HG03025 (cell line): ENCODE data around the gene CIAPIN1.
"Not testable (repeated sequence)": the region's sequence is repeated elsewhere in the genome, so short reads cannot be mapped to it uniquely, and the experiment has no call there.

Experiments
- ATAC-seq: cut with Tn5 transposase; IDR thresholded peaks from one replicate; pipeline ENCODE4 v1.9.1; 2021; ENCODE audit warnings: mild to moderate bottlenecking, moderate library complexity; ENCODE audit not compliant: unreplicated experiment, low FRiP score

CIAPIN1 gene

GRCh38 chr16:57409870-57410587 lies 37.2 kb downstream of the CIAPIN1 start:
- ATAC-seq = no peak

DNA sequence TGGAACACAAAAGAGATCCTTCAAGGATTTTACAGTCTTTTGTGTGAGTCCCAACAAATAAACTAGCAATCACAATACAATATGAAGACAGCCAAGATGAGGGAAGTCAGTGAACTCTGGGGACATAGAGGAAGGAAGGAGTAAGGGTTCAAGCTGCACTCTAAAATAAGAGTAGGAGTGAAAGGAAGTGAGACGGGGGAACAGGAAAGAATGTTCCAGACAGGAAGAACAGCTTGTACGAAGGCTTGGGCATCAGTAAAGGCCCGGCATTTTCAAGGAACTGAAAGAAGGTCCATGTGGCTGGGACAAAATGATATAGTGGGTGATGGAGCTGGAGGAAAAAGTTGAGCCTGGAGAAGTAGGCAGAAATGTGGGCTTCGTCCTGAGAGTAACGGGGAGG lies 38.1 kb downstream of the CIAPIN1 start:
- ATAC-seq = no peak

GRCh38 chr16:57407521-57408353 lies 39.4 kb downstream of the CIAPIN1 start:
- no peak for ATAC-seq

GRCh38 chr16:57406881-57407280 lies 40.3 kb downstream of the CIAPIN1 start:
- no peak for ATAC-seq

GRCh38 chr16:57405097-57405496 lies 42.1 kb downstream of the CIAPIN1 start:
- ATAC-seq = no peak

GRCh38 chr16:57403965-57404817 lies 43.0 kb downstream of the CIAPIN1 start, which contains the start of gene CCL17:
Gene CCL17, plus strand, starts transcription at chr16:57404767. Its CDS starts 9,166 bp downstream, at chr16:57413933.
- no peak for ATAC-seq

- ATAC-seq = no peak
Observed at GRCh38 chr16:57401943-57402640, 45.1 kb downstream of the CIAPIN1 start.

DNA sequence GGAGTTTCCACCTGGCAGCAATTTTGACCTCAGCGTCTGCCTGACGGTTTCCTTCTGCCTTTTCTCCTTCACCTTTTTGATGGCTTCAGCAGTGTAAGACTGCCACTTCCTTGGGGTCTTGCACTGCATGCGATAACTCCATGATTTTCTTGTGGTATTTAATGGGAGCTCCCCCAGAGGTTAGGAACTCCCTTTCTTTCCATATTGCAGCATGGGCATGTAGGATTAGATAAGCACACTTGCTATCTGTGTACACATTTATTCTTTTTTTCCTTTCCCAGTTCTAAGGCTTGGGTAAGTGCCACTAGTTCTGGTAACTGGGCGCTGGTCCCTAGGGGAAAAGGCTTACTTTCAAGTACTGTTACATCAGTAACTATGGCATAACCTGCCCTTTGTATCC lies 49.7 kb downstream of the CIAPIN1 start:
- ATAC-seq = not testable (repeated sequence)

- ATAC-seq = no peak
Observed at GRCh38 chr16:57396786-57397185, 50.4 kb downstream of the CIAPIN1 start.

DNA sequence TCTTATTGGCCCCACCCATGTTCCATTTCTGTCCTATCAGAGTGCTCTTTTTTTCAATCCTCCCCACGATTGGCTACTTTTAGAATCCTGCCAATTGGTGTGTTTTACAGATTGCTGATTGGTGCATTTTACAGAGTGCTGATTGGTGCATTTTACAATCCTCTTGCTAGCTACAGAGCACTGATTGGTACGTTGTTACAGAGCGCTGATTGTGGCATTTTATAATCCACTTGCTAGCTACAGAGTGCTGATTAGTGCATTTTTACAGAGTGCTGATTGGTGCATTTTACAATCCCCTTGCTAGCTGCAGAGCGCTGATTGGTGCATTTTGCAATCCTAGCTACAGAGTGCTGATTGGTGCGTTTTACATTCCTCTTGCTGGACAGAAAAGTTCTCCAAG lies 52.2 kb downstream of the CIAPIN1 start:
- no peak for ATAC-seq

- no peak for ATAC-seq
Observed at GRCh38 chr16:57394444-57394843, 52.7 kb downstream of the CIAPIN1 start.

GRCh38 chr16:57392694-57393093 lies 54.5 kb downstream of the CIAPIN1 start:
- ATAC-seq = no peak

DNA sequence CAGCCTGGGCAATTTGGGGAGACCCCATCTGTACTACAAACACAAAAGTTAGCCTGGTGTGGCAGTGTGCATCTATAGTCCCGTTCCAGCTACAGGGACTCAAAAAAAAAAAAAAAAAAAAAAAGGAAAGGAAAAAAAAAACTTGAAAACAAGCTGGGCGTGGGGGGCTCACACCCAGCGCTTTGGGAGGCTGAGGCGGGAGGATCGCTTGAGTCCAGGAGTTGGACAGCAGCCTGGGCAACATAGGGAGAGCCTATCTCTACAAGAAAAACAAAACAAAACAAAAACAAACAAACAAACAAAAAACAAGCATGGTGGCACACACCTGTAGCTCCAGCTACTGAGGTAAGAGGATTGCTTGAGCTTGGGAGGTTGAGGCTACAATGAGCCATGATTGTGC lies 55.5 kb downstream of the CIAPIN1 start:
- no peak for ATAC-seq

DNA sequence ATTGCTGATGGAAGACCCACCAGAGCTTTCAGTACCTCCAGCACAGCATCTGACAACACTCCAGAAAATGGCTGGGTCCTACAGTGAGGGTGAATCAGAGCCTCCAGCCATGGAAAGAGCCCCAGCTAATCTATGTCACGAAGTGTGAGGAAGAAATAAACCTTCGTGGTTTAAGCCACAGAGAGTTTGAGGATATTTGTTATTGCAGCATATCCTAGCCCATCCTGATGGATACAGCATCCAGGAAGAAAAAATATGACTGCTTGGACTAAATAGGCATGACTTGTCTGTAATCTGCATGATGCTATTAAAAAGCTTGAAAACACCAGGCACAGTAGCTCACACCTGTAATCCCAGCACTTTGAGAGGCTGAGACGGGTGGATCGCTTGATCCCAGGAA lies 55.9 kb downstream of the CIAPIN1 start:
- no peak for ATAC-seq

- ATAC-seq = no peak
Observed at GRCh38 chr16:57390636-57391295, 56.4 kb downstream of the CIAPIN1 start.

DNA sequence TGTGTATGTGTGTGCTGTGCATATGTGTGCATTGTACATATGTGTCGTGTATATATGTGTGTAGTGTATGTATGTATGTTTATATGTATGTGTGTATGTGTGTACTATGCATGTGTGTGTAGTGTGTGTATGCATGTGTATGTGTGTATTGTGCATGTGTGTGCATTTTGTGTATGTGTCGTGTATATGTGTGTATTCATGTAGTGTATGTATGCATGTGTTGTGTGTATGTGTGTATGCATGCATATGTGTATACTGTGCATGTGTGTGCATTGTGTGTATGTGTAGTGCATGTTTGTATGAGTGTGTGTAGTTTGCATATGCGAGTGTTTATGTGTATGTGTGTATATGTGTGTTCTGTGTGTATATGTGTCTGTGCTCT lies 58.1 kb downstream of the CIAPIN1 start:
- no peak for ATAC-seq

GRCh38 chr16:57388359-57389086 lies 58.7 kb downstream of the CIAPIN1 start:
- no peak for ATAC-seq

GRCh38 chr16:57387598-57388354 lies 59.4 kb downstream of the CIAPIN1 start:
- ATAC-seq = no peak
